ENCODE measurements around the gene APP. TPM values are rescaled to one million over a fixed set of nuclear protein-coding genes. Genes with fewer than 3 reads are reported as not detected.

APP gene
- total RNA-seq: 288 and 316 TPM in 2 replicates
- 46.4 and 55.7 TPM in 2 replicates for polyA plus RNA-seq

- H3K27ac ChIP-seq: peak within 1 kb of the TSS; percentile 92
- peak within 1 kb of the TSS; percentile 95 for H2AFZ ChIP-seq
- H3K36me3 ChIP-seq (replicated peaks; ENCODE audit: insufficient read depth, low read depth): no peaks in the 10 kb centered on the region
- peak; percentile 92 for DNase-seq (ENCODE audit: low spot score)
- peaks cover 45% of the 10 kb centered on the region for H3K79me2 ChIP-seq
- peak within 1 kb of the TSS; percentile 83 for H3K4me2 ChIP-seq
- TF ChIP-seq EZH2phosphoT487 (IDR thresholded peaks at IDR 0.05; ENCODE audit: low read depth, severe bottlenecking, unreplicated experiment) (no peak), CTCF (IDR thresholded peaks at IDR 0.05; ENCODE audit: poor library complexity) (peak; percentile 77)
- H3K4me1 ChIP-seq (ENCODE audit: insufficient read depth): peaks cover 30% of the 10 kb centered on the region
- 1% methylated on average over 59 of the region's 88 CpGs for WGBS (ENCODE audit: low lambda C conversion rate, missing lambda C conversion rate)
- no peaks in the 10 kb centered on the region for H3K27me3 ChIP-seq
- H3K4me3 ChIP-seq: peak within 1 kb of the TSS; percentile 99
- peaks cover 11% of the 10 kb centered on the region for H4K20me1 ChIP-seq (ENCODE audit: insufficient read depth, poor library complexity, severe bottlenecking)
- no peaks in the 10 kb centered on the region for H3K9me2 ChIP-seq (replicated peaks; ENCODE audit: insufficient read depth)
- no peaks in the 10 kb centered on the region for H3K9me3 ChIP-seq (ENCODE audit: low read depth)
Observed at GRCh38 chr21:26170471-26171257, at the start of gene APP. Gene APP, minus strand, starts transcription at chr21:26170770. Its CDS starts 150 bp downstream, at chr21:26170620.

GRCh38 chr21:26212220-26212619 lies 41.6 kb upstream of the APP start:
- no peak overlapping the region for H3K4me3 ChIP-seq
- no peaks in the 10 kb centered on the region for H3K4me1 ChIP-seq (ENCODE audit: insufficient read depth)
- H2AFZ ChIP-seq: no peak overlapping the region
- no peaks in the 10 kb centered on the region for H3K36me3 ChIP-seq (replicated peaks; ENCODE audit: insufficient read depth, low read depth)
- no peaks in the 10 kb centered on the region for H3K9me3 ChIP-seq (ENCODE audit: low read depth)
- H4K20me1 ChIP-seq (ENCODE audit: insufficient read depth, poor library complexity, severe bottlenecking): no peaks in the 10 kb centered on the region
- TF ChIP-seq EZH2 (IDR thresholded peaks at IDR 0.05; ENCODE audit: borderline replicate concordance) (no peak), EZH2phosphoT487 (IDR thresholded peaks at IDR 0.05; ENCODE audit: low read depth, severe bottlenecking, unreplicated experiment) (no peak), CTCF (IDR thresholded peaks at IDR 0.05; ENCODE audit: poor library complexity) (no peak)
- 89% methylated on average over 9 of the region's 9 CpGs for whole genome bisulfite sequencing (ENCODE audit: low lambda C conversion rate, missing lambda C conversion rate)
- DNase-seq (ENCODE audit: low spot score): no peak
- no peaks in the 10 kb centered on the region for H3K27me3 ChIP-seq
- no peak overlapping the region for H3K4me2 ChIP-seq
- no peak overlapping the region for H3K27ac ChIP-seq
- no peaks in the 10 kb centered on the region for H3K9me2 ChIP-seq (replicated peaks; ENCODE audit: insufficient read depth)
- H3K79me2 ChIP-seq: no peaks in the 10 kb centered on the region

GRCh38 chr21:26210614-26211013 lies 40.0 kb upstream of the APP start:
- H3K27me3 ChIP-seq: no peaks in the 10 kb centered on the region
- TF ChIP-seq CTCF (IDR thresholded peaks at IDR 0.05; ENCODE audit: poor library complexity) (no peak), EZH2phosphoT487 (IDR thresholded peaks at IDR 0.05; ENCODE audit: low read depth, severe bottlenecking, unreplicated experiment) (no peak), EZH2 (IDR thresholded peaks at IDR 0.05; ENCODE audit: borderline replicate concordance) (no peak)
- no peaks in the 10 kb centered on the region for H3K79me2 ChIP-seq
- no peak for DNase-seq (ENCODE audit: low spot score)
- H3K9me3 ChIP-seq (ENCODE audit: low read depth): no peaks in the 10 kb centered on the region
- no peaks in the 10 kb centered on the region for H3K9me2 ChIP-seq (replicated peaks; ENCODE audit: insufficient read depth)
- H3K4me1 ChIP-seq (ENCODE audit: insufficient read depth): no peaks in the 10 kb centered on the region
- no peaks in the 10 kb centered on the region for H3K36me3 ChIP-seq (replicated peaks; ENCODE audit: insufficient read depth, low read depth)
- H3K4me3 ChIP-seq: no peak overlapping the region
- H3K4me2 ChIP-seq: no peak overlapping the region
- WGBS (ENCODE audit: low lambda C conversion rate, missing lambda C conversion rate): 89% methylated on average over 3 of the region's 3 CpGs
- no peak overlapping the region for H2AFZ ChIP-seq
- H4K20me1 ChIP-seq (ENCODE audit: insufficient read depth, poor library complexity, severe bottlenecking): no peaks in the 10 kb centered on the region
- H3K27ac ChIP-seq: no peak overlapping the region
